SK-N-MC (cell line): ENCODE data around the gene DNAAF1.

Experiments
- DNase-seq: peaks from one replicate; pipeline ENCODE4 v3.0.0-alpha.2; 2011; ENCODE audit warnings: low read depth, low spot score
- H3K27ac ChIP-seq: fragments of 200-600 bp; sonication (generic); 2 replicates; pipeline ENCODE4 v1.5.1; 2016; ENCODE audit warnings: mixed run types
- H3K36me3 ChIP-seq: fragments of 200-600 bp; sonication (generic); 2 replicates; pipeline ENCODE4 v1.6.1; 2017; ENCODE audit warnings: antibody characterized with exemption, low read length, mixed read lengths; ENCODE audit not compliant: insufficient read depth
- H3K4me3 ChIP-seq: fragments of 200-600 bp; sonication (generic); 2 replicates; pipeline ENCODE4 v1.5.1; 2016
- H3K9ac ChIP-seq: fragments of 200-600 bp; sonication (generic); 2 replicates; pipeline ENCODE4 v1.8.0; 2017; ENCODE audit warnings: mixed run types, mixed read lengths; ENCODE audit not compliant: insufficient read length
- H3K9me3 ChIP-seq: fragments of 200-600 bp; sonication (generic); 2 replicates; pipeline ENCODE4 v1.6.1; 2017; ENCODE audit warnings: low read depth, mild to moderate bottlenecking, antibody characterized with exemption, low read length, moderate library complexity, mixed read lengths
- EZH2 ChIP-seq: fragments of 200-600 bp; sonication (generic); IDR thresholded peaks from one replicate; pipeline ENCODE4 v1.6.1; 2017; ENCODE audit warnings: antibody characterized with exemption
- FOXP2 ChIP-seq: optimal IDR thresholded peaks from 2 replicates; pipeline ENCODE3; 2011; ENCODE audit warnings: mild to moderate bottlenecking, moderate library complexity; ENCODE audit not compliant: insufficient read depth; ENCODE audit errors: extremely low read length, control extremely low read depth
- POLR2AphosphoS5 ChIP-seq: IDR thresholded peaks from 2 replicates; pipeline ENCODE4 v1.6.1; 2012; ENCODE audit warnings: mild to moderate bottlenecking, low read depth, low read length, borderline replicate concordance

DNAAF1 gene

DNA sequence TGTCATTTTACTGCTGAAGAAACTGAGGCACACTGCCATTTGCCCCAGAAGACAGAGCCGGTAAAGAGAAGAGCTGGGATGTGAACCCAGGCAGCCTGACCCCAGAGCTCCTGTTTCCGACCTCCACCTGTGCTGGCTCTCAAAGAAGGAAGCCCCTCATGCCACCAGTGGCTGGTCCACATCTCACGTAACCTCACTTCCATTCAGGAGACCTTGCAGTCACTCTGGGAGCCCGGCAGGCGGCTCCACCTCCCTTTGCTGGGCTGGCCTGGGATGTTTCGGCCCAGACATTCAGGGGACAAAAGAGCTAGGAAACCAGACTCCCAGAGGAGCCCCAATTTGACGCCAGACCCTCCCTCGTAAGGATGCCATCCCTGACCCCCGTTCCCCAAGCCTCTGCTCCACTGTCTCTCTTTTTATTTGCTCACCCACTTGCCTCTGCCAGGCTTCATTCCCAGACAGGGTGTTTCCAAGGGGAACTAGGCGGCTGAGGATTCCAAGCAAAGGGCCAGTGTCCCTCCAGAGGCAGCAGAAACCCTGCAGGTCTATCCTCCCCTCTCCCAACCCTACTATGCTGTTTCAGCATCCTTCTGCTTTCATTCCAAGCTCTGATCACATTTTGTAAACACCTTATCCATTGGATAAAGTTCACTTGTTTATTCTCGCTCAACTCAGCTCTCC lies 38.9 kb downstream of the DNAAF1 start:
- Histone ChIP-seq H3K36me3 (no peaks in the 10 kb centered on the region; the same call in 1 of the 2 replicates), H3K27ac (no peak overlapping the region), H3K9me3 (no peaks in the 10 kb centered on the region), H3K4me3 (no peak overlapping the region), H3K9ac (no peak overlapping the region)
- DNase-seq = no peak
- no peak for TF ChIP-seq POLR2AphosphoS5
- TF ChIP-seq FOXP2 = no peak
- no peak for TF ChIP-seq EZH2

DNA sequence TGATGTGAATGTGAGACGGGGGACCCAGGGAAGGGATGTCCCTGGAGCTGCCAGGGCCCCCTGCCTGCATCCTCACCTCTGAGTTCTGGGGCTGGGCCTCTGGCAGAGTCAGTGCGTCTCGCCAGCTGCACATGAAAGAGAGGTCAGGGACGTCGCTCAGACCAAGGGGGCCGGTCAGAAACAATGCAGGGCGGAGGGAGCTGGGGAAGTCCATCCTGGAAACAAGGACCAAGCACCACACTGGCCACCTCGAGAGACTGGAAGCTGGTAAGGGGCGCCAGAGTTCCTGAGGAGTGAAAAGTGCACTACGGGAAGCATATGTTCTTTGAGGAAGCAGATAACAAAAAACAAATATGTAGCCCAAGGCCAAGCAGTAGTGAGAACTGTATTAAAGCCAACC lies 39.7 kb downstream of the DNAAF1 start:
- no peak for DNase-seq
- Histone ChIP-seq H3K4me3 (no peak overlapping the region), H3K36me3 (no peaks in the 10 kb centered on the region)

DNA sequence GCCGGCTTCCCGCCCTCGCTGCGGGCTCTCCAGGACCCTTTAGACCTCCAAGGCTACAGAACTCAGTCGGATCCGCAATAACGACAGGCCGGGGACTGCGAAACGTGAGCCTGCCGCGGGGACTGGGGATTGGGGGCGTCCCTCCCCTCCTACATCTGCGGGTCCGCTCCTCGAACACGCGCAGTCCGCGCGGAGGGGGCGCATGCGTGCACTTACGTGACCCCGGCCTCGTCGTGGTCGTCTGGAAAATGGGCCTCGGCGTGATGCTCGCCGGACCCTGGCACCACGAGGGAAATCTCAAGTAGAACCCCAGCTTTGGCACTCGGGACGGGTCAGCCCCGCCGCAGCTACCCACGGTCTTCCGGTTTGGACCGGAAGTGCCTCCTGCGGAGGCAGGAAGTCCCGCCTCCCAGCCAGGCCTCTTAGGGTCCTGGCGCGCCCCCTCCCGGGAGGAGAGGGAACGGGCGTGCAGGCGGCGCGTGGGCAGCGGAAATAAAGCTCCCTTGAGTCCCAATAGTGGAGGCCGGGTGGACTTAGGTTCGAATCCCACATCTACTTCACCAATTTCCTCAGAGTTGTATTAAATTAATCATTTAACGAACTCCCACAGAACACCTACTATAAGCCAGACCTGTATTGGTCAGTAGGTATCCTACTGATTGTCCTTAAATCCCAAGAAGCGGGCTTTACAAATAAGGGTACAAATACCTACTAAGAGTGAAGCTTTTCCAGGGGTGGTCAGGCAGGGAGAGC lies 41.8 kb downstream of the DNAAF1 start, which contains the start of gene TAF1C:
TAF1C (minus strand) TSS at position 373 of the 753 bp plus-strand sequence. CDS start 2,069 bp downstream, outside the sequence.
- Histone ChIP-seq H3K36me3 (no peaks in the 10 kb centered on the region), H3K27ac (no peak within 1 kb of the TSS), H3K9ac (peak within 1 kb of the TSS; percentile 89), H3K9me3 (no peaks in the 10 kb centered on the region), H3K4me3 (peak within 1 kb of the TSS; percentile 89)
- peak; percentile 73 for TF ChIP-seq POLR2AphosphoS5
- TF ChIP-seq EZH2 = no peak
- TF ChIP-seq FOXP2 = no peak
- no peak for DNase-seq

More for the DNA sequence above, 39.7 kb downstream of the DNAAF1 start:
- Histone ChIP-seq H3K9me3 (no peaks in the 10 kb centered on the region), H3K27ac (no peak overlapping the region), H3K9ac (no peak overlapping the region)
- TF ChIP-seq POLR2AphosphoS5 (no peak), FOXP2 (no peak), EZH2 (no peak)

DNA sequence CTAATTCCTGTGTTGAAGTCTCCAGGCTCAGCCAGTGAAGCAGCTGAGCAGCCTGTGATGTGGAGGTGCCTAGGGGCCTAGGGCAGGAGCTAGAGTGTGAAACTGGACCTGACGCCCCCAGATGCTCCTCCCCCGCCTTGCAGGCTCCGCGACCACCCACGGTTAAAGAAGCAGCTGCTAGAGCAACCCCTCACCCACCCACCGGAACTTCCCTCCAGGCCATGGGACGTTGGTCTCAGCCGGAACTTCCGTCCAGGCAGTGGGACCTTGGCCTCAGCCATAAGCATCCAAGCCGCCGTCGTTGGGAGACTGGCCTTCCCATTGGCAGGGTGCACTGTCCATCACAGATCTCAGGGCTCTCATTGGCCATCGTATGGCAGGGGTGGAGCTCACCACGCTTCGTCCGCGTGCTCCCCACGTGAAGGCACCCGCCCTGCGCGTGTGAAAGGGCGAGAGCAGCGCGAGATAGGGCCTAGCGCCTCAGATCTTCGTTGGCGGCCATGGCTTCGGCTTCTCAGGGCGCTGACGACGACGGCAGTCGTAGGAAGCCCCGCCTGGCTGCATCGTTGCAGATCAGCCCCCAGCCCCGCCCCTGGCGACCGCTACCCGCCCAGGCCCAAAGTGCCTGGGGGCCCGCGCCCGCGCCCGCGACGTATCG lies 45.8 kb downstream of the DNAAF1 start, which contains the start of gene ADAD2:
ADAD2 (plus strand) TSS at position 427 of the 658 bp plus-strand sequence; CDS start at position 501, 74 bp downstream.
- Histone ChIP-seq H3K9ac (no peak within 1 kb of the TSS), H3K27ac (no peak within 1 kb of the TSS), H3K9me3 (no peaks in the 10 kb centered on the region), H3K36me3 (no peaks in the 10 kb centered on the region), H3K4me3 (no peak within 1 kb of the TSS)
- TF ChIP-seq FOXP2 = no peak
- TF ChIP-seq EZH2 = no peak
- TF ChIP-seq POLR2AphosphoS5 = no peak
- no peak for DNase-seq

DNA sequence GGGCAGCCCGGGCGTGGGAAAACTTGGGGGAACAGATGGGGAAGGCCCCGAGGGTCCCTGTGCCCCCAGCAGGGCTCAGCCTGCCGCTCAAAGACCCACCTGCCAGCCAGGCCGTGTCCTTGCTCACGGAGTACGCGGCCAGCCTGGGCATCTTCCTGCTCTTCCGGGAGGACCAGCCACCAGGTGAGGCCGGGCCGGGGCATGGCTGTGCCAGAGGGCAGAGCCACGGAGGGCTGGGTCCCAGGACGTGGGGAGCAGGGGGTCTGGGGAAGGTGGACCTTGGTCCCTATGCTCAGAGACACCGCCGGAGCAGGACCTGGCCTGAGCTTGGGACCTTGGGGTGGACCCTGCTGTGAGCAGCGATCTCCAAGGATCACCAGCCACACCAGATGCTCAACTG lies 46.4 kb downstream of the DNAAF1 start:
- DNase-seq = no peak
- Histone ChIP-seq H3K9me3 (no peaks in the 10 kb centered on the region), H3K4me3 (no peak overlapping the region), H3K9ac (no peak overlapping the region), H3K36me3 (no peaks in the 10 kb centered on the region), H3K27ac (no peak overlapping the region)
- TF ChIP-seq POLR2AphosphoS5 = no peak
- no peak for TF ChIP-seq EZH2
- TF ChIP-seq FOXP2 = no peak

DNA sequence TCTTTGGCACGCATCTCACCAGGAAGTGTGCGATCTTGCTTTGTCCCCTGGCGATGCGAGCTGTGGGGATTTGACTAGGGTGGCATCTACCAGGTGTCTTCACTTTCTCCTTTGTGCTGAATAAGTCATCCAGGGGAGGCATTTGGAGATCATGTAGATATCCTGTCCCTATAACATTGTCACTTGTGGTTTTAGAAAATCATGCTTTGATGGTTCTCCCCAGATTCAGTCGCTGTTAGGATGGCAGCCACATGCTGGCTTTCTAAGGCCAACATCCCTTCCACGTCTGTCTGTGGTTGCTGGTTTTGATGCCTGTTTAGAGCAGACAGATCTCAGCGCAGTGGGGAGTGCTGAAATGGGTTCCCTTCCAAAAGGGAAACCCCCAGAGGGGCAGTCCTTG lies 48.4 kb downstream of the DNAAF1 start:
- no peak overlapping the region for H3K4me3 ChIP-seq
- no peaks in the 10 kb centered on the region for H3K9me3 ChIP-seq
- TF ChIP-seq POLR2AphosphoS5 = no peak
- TF ChIP-seq EZH2 = no peak
- TF ChIP-seq FOXP2 = no peak
- no peak overlapping the region for H3K9ac ChIP-seq
- DNase-seq = no peak
- H3K27ac ChIP-seq = no peak overlapping the region
- no peaks in the 10 kb centered on the region for H3K36me3 ChIP-seq

DNA sequence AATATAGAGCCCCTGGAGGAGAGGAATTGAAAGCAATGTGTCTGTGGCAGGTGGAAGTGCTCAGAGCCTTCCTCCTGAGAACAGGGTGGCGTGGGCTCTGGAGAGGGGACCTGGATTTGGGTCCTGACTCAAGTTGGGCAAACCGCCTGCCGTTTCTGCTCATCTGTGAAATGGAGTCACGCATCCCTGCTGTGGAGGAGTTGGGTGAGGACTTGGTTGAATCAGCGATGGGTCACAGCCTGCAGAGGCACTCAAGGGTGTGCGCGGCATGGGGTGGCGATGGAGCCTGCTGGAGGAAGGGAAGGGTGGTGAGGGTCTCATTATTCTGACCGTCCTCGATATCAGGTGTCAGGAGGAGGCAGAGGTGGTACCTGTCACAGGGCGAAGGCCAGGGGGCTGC lies 48.9 kb downstream of the DNAAF1 start:
- no peak overlapping the region for H3K27ac ChIP-seq
- H3K4me3 ChIP-seq = no peak overlapping the region
- TF ChIP-seq POLR2AphosphoS5 = no peak
- no peak for TF ChIP-seq FOXP2
- TF ChIP-seq EZH2 = no peak
- no peak for DNase-seq
- no peaks in the 10 kb centered on the region for H3K9me3 ChIP-seq
- H3K9ac ChIP-seq = no peak overlapping the region
- no peaks in the 10 kb centered on the region for H3K36me3 ChIP-seq
